NCI-H345 (cell line): ENCODE data around the gene C9orf72.
A peak's percentile ranks its signal among the peaks of the same experiment; 100 is the strongest.

Source experiments
- DNase-seq: peaks from one replicate; lab custom pipeline; 2025; lab: John Stamatoyannopoulos, UW

Gene C9orf72

GRCh38 chr9:27573634-27574590 lies 631 bp upstream of the C9orf72 start:
- peak; percentile 100 for DNase-seq

- DNase-seq, result peak; percentile 65
Measured at GRCh38 chr9:27572566-27572917, 739 bp downstream of the C9orf72 start.

GRCh38 chr9:27572061-27572460 lies 1.2 kb downstream of the C9orf72 start:
- no peak for DNase-seq

- no peak for DNase-seq
Measured at GRCh38 chr9:27571011-27571410, 2.3 kb downstream of the C9orf72 start.

GRCh38 chr9:27569406-27569805 lies 3.9 kb downstream of the C9orf72 start:
- DNase-seq, result no peak

GRCh38 chr9:27566118-27566517 lies 7.2 kb downstream of the C9orf72 start:
- no peak for DNase-seq

GRCh38 chr9:27565696-27566095 lies 7.6 kb downstream of the C9orf72 start:
- no peak for DNase-seq

GRCh38 chr9:27564670-27565069 lies 8.6 kb downstream of the C9orf72 start:
- DNase-seq, result no peak

GRCh38 chr9:27563738-27564430 lies 9.4 kb downstream of the C9orf72 start:
- DNase-seq, result no peak

- DNase-seq, result no peak
Measured at GRCh38 chr9:27561685-27562084, 11.6 kb downstream of the C9orf72 start.

- DNase-seq, result no peak
Measured at GRCh38 chr9:27560457-27560856, 12.8 kb downstream of the C9orf72 start.

- no peak for DNase-seq
Measured at GRCh38 chr9:27558307-27558706, 15.0 kb downstream of the C9orf72 start.

- DNase-seq, result no peak
Measured at GRCh38 chr9:27556470-27556869, 16.8 kb downstream of the C9orf72 start.

GRCh38 chr9:27554712-27555111 lies 18.6 kb downstream of the C9orf72 start:
- DNase-seq, result no peak

GRCh38 chr9:27549196-27549755 lies 24.0 kb downstream of the C9orf72 start:
- DNase-seq, result no peak

- DNase-seq, result peak; percentile 14
Measured at GRCh38 chr9:27548055-27548741, 25.1 kb downstream of the C9orf72 start.

- DNase-seq, result peak; percentile 5
Measured at GRCh38 chr9:27545471-27545870, 27.8 kb downstream of the C9orf72 start.

- no peak for DNase-seq
Measured at GRCh38 chr9:27542508-27542907, 30.8 kb downstream of the C9orf72 start.

- DNase-seq, result no peak
Measured at GRCh38 chr9:27541740-27542139, 31.5 kb downstream of the C9orf72 start.

- no peak for DNase-seq
Measured at GRCh38 chr9:27540502-27540901, 32.8 kb downstream of the C9orf72 start.

- DNase-seq, result no peak
Measured at GRCh38 chr9:27539479-27540441, 33.5 kb downstream of the C9orf72 start.
